ENCODE measurements around the gene SIX3. TPM values are rescaled to one million over a fixed set of nuclear protein-coding genes. Genes with fewer than 3 reads are reported as not detected.

Gene SIX3
- total RNA-seq, 1 donor = not detected

GRCh38 chr2:44940049-44940494 lies 1.4 kb upstream of the SIX3 start:
- Histone ChIP-seq H3K27ac (ENCODE audit: low read depth, low read length) (no peak overlapping the region), H3K27me3 (ENCODE audit: insufficient read depth, low read length) (peaks cover 93% of the 10 kb centered on the region), H3K4me3 (ENCODE audit: insufficient read depth, low read length) (no peak overlapping the region), H3K4me2 (ENCODE audit: insufficient read depth, low read length) (no peak overlapping the region), H3K9me3 (ENCODE audit: low read depth, low read length) (no peaks in the 10 kb centered on the region), H3K79me2 (ENCODE audit: insufficient read depth, low read length) (no peaks in the 10 kb centered on the region), H3K36me3 (ENCODE audit: insufficient read depth, low read length) (no peaks in the 10 kb centered on the region), H3K4me1 (ENCODE audit: insufficient read depth, low read length) (peaks cover 2% of the 10 kb centered on the region), H2AFZ (ENCODE audit: low read length) (no peak overlapping the region), H4K20me1 (ENCODE audit: insufficient read depth, low read length) (no peaks in the 10 kb centered on the region)
- peak; percentile 46 for DNase-seq (ENCODE audit: insufficient read length, low spot score, missing footprints)
- TF ChIP-seq, protein P1, sequence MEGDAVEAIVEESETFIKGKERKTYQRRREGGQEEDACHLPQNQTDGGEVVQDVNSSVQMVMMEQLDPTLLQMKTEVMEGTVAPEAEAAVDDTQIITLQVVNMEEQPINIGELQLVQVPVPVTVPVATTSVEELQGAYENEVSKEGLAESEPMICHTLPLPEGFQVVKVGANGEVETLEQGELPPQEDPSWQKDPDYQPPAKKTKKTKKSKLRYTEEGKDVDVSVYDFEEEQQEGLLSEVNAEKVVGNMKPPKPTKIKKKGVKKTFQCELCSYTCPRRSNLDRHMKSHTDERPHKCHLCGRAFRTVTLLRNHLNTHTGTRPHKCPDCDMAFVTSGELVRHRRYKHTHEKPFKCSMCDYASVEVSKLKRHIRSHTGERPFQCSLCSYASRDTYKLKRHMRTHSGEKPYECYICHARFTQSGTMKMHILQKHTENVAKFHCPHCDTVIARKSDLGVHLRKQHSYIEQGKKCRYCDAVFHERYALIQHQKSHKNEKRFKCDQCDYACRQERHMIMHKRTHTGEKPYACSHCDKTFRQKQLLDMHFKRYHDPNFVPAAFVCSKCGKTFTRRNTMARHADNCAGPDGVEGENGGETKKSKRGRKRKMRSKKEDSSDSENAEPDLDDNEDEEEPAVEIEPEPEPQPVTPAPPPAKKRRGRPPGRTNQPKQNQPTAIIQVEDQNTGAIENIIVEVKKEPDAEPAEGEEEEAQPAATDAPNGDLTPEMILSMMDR (IDR thresholded peaks at IDR 0.05; ENCODE audit: extremely low read depth, low read depth, low read length) = no peak

DNA sequence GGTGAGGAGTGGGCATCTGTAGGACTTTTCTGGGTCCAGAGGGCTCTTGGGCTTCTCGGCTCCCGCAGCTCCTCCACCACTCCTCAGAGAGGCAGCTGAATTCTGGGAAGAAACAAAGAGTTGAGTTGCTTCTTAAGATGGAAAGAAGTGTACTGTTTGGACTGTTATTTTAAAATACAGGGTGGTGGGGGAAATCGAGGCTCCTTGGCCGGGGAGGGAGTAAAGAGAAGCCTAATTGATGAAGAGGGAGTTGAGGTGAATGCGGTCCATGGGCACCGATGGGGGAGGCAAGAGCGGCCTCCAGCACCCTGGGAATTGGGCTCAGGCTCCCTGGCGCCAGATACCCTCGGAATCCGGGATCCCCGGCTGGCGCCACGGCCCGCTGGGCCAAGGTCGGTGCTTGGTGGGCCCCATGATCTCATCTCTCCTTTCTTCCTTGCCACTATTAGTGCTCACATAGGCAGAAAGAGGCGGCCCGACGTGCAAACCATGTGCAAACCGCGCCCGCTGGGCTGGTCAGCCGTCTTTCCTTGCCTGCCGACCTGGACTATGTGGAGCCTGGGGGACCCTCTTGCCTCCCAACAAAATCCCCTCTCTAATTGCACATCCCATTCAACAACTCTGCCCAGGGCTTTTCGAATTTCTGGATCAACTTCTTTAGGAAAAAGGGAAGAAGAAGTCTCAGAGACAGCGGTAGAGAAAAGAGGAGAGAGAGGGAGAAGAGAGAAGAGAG lies 604 bp upstream of the SIX3 start:
- Histone ChIP-seq H3K36me3 (ENCODE audit: insufficient read depth, low read length) (no peaks in the 10 kb centered on the region), H3K27ac (ENCODE audit: low read depth, low read length) (no peak overlapping the region), H2AFZ (ENCODE audit: low read length) (no peak overlapping the region), H4K20me1 (ENCODE audit: insufficient read depth, low read length) (no peaks in the 10 kb centered on the region), H3K27me3 (ENCODE audit: insufficient read depth, low read length) (peaks cover 96% of the 10 kb centered on the region), H3K4me3 (ENCODE audit: insufficient read depth, low read length) (peak overlapping the region; percentile 67), H3K4me1 (ENCODE audit: insufficient read depth, low read length) (peaks cover 2% of the 10 kb centered on the region), H3K4me2 (ENCODE audit: insufficient read depth, low read length) (peak overlapping the region; percentile 84), H3K9me3 (ENCODE audit: low read depth, low read length) (no peaks in the 10 kb centered on the region), H3K79me2 (ENCODE audit: insufficient read depth, low read length) (no peaks in the 10 kb centered on the region)
- peak; percentile 75 for DNase-seq (ENCODE audit: insufficient read length, low spot score, missing footprints)
- TF ChIP-seq, protein P1 (IDR thresholded peaks at IDR 0.05; ENCODE audit: extremely low read depth, low read depth, low read length) = no peak

DNA sequence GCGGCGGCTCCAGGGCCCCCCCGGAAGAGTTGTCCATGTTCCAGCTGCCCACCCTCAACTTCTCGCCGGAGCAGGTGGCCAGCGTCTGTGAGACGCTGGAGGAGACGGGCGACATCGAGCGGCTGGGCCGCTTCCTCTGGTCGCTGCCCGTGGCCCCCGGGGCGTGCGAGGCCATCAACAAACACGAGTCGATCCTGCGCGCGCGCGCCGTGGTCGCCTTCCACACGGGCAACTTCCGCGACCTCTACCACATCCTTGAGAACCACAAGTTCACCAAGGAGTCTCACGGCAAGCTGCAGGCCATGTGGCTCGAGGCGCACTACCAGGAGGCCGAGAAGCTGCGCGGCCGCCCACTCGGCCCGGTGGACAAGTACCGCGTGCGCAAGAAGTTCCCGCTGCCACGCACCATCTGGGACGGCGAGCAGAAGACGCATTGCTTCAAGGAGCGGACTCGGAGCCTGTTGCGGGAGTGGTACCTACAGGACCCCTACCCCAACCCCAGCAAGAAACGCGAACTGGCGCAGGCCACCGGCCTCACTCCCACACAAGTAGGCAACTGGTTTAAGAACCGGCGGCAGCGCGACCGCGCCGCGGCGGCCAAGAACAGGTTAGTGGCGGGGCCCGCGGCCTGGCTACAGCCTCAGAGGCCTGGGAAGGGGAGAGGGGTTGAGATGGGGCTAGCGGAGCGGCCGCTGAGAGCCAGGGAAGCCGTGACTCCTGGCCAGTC lies 965 bp downstream of the SIX3 start:
- H3K27ac ChIP-seq (ENCODE audit: low read depth, low read length) = no peak overlapping the region
- peaks cover 2% of the 10 kb centered on the region for H3K4me1 ChIP-seq (ENCODE audit: insufficient read depth, low read length)
- no peaks in the 10 kb centered on the region for H3K9me3 ChIP-seq (ENCODE audit: low read depth, low read length)
- H3K36me3 ChIP-seq (ENCODE audit: insufficient read depth, low read length) = no peaks in the 10 kb centered on the region
- H4K20me1 ChIP-seq (ENCODE audit: insufficient read depth, low read length) = no peaks in the 10 kb centered on the region
- no peak overlapping the region for H3K4me2 ChIP-seq (ENCODE audit: insufficient read depth, low read length)
- DNase-seq (ENCODE audit: insufficient read length, low spot score, missing footprints) = peak; percentile 72
- TF ChIP-seq, protein P1 (IDR thresholded peaks at IDR 0.05; ENCODE audit: extremely low read depth, low read depth, low read length) = no peak
- no peaks in the 10 kb centered on the region for H3K79me2 ChIP-seq (ENCODE audit: insufficient read depth, low read length)
- no peak overlapping the region for H2AFZ ChIP-seq (ENCODE audit: low read length)
- H3K4me3 ChIP-seq (ENCODE audit: insufficient read depth, low read length) = no peak overlapping the region
- peaks cover 98% of the 10 kb centered on the region for H3K27me3 ChIP-seq (ENCODE audit: insufficient read depth, low read length)
